GM23248 (cell line): ENCODE results near the gene TRIOBP. TPM values are rescaled to one million over a fixed set of nuclear protein-coding genes. Genes with fewer than 3 reads are reported as not detected.
A peak's percentile ranks its signal among the peaks of the same experiment; 100 is the strongest.
"Not testable (repeated sequence)": the region's sequence is repeated elsewhere in the genome, so short reads cannot be mapped to it uniquely, and the experiment has no call there.

Experiments
- DNase-seq: peaks from one replicate; pipeline ENCODE4 v3.0.0-alpha.2; 2015
- H2AFZ ChIP-seq: fragments of 200-600 bp; sonication (generic); 2 replicates; pipeline ENCODE4 v1.6.1; 2016; ENCODE audit warnings: antibody characterized with exemption
- H3F3A ChIP-seq: fragments of 200-600 bp; sonication (generic); 2 replicates; pipeline ENCODE4 v1.6.1; 2016; ENCODE audit warnings: mild to moderate bottlenecking, antibody characterized with exemption, mixed run types; ENCODE audit not compliant: insufficient read depth
- H3K27ac ChIP-seq: fragments of 200-600 bp; sonication (generic); 2 replicates; pipeline ENCODE4 v1.5.1; 2016; ENCODE audit warnings: mild to moderate bottlenecking
- H3K27me3 ChIP-seq: fragments of 200-600 bp; sonication (generic); replicated peaks from 2 replicates; pipeline ENCODE4 v1.6.1; 2016; ENCODE audit warnings: mild to moderate bottlenecking; ENCODE audit not compliant: insufficient read depth
- H3K36me3 ChIP-seq: fragments of 200-600 bp; sonication (generic); 2 replicates; pipeline ENCODE4 v1.6.1; 2016; ENCODE audit warnings: low read depth, mild to moderate bottlenecking
- H3K4me1 ChIP-seq: fragments of 200-600 bp; sonication (generic); 2 replicates; pipeline ENCODE4 v1.6.1; 2016; ENCODE audit warnings: mild to moderate bottlenecking; ENCODE audit not compliant: insufficient read depth
- H3K4me2 ChIP-seq: fragments of 200-600 bp; sonication (generic); one replicate; pipeline ENCODE4 v1.6.1; 2016; ENCODE audit warnings: mild to moderate bottlenecking; ENCODE audit not compliant: unreplicated experiment
- H3K4me3 ChIP-seq: fragments of 200-600 bp; sonication (generic); 2 replicates; pipeline ENCODE4 v1.5.1; 2016; ENCODE audit warnings: mild to moderate bottlenecking
- H3K79me2 ChIP-seq: fragments of 200-600 bp; sonication (generic); 2 replicates; pipeline ENCODE4 v1.6.1; 2016; ENCODE audit warnings: mild to moderate bottlenecking; ENCODE audit not compliant: insufficient read depth
- H3K9ac ChIP-seq: fragments of 200-600 bp; sonication (generic); 2 replicates; pipeline ENCODE4 v1.6.1; 2016; ENCODE audit warnings: mild to moderate bottlenecking
- H3K9me2 ChIP-seq: fragments of 200-600 bp; sonication (generic); 2 replicates; pipeline ENCODE4 v1.6.1; 2016; ENCODE audit warnings: mixed run types, mild to moderate bottlenecking, moderate library complexity; ENCODE audit not compliant: insufficient read depth
- H3K9me3 ChIP-seq: fragments of 200-600 bp; sonication (generic); one replicate; pipeline ENCODE4 v1.6.1; 2017; ENCODE audit warnings: low read depth
- H4K20me1 ChIP-seq: fragments of 200-600 bp; sonication (generic); 2 replicates; pipeline ENCODE4 v1.6.0; 2016; ENCODE audit not compliant: insufficient read depth
- EZH2 ChIP-seq: fragments of 200-600 bp; sonication (generic); IDR thresholded peaks from 2 replicates; pipeline ENCODE4 v1.6.1; 2018; ENCODE audit warnings: antibody characterized with exemption, mild to moderate bottlenecking; ENCODE audit not compliant: insufficient read depth, poor library complexity, severe bottlenecking
- EZH2phosphoT487 ChIP-seq: fragments of 200-600 bp; sonication (generic); IDR thresholded peaks from 2 replicates; pipeline ENCODE4 v1.6.1; 2018; ENCODE audit warnings: antibody characterized with exemption, moderate library complexity, mild to moderate bottlenecking, low read depth; ENCODE audit not compliant: insufficient read depth
- WGBS, 2 experiments: methylation state at CpG; one replicate each; pipeline ENCODE4 v1.1.6; 2015 to 2017; ENCODE audit warnings: low lambda C conversion rate in 2 of 2, low coverage in 1 of 2; ENCODE audit errors: missing lambda C conversion rate in 2 of 2; 5-methylcytosine and 5-hydroxymethylcytosine counted together
- in situ Hi-C: fragments of 300-500 bp; cut with MboI; formaldehyde crosslinking; loops from 2 replicates; pipeline ENCODE4 v1.15.0; 2020
- polyA plus RNA-seq: library from polyadenylated mRNA; unstranded; fragments of >200 nt; fragmentation: Nextera tagmentation; extraction: Ambion mirVana; gene quantifications from 2 replicates; pipeline ENCODE4 v1.2.1, GENCODE V29; 2016
- total RNA-seq: library from RNA; depleted of rRNA; stranded (reverse); fragments of >200 nt; shearing (Covaris generic); gene quantifications from 2 replicates; pipeline ENCODE4 v1.2.3, GENCODE V29; 2014

The TRIOBP gene
- total and polyA plus RNA-seq, 2 experiments from 2014 or later: 123 to 135 TPM

DNA sequence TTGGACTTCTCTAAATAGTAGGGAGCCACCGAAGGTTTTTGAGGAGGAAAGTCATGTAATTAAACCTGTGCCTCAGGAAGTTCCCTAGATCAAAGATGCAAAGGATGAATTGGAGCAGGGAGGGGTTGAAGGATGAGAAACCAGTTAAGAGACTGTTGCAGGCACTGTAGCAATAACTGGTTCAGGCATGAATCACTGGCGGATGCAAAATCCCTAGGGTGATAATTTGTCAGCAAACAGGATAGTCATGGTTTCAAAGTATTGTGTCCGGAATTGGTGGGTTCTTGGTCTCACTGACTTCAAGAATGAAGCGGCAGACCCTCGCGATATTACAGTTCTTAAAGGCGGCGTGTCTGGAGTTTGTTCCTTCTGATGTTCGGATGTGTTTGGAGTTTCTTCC, 19.9 kb downstream of the TRIOBP start:
- in situ Hi-C loops: no loop called here
- Histone ChIP-seq H3K9ac (no peak overlapping the region), H3K27me3 (no peaks in the 10 kb centered on the region), H3K36me3 (no peaks in the 10 kb centered on the region), H3K9me3 (no peaks in the 10 kb centered on the region), H4K20me1 (no peaks in the 10 kb centered on the region), H2AFZ (no peak overlapping the region), H3K27ac (peak overlapping the region; percentile 55), H3K9me2 (no peaks in the 10 kb centered on the region), H3F3A (no peaks in the 10 kb centered on the region), H3K4me1 (peaks cover 8% of the 10 kb centered on the region; the same call in 1 of the 2 replicates), H3K4me2 (no peak overlapping the region), H3K79me2 (no peaks in the 10 kb centered on the region), H3K4me3 (no peak overlapping the region)
- WGBS, 2 experiments: 80 to 81% methylated on average over 9 of the region's 9 CpGs
- TF ChIP-seq EZH2: no peak
- TF ChIP-seq EZH2phosphoT487: no peak
- DNase-seq: peak; percentile 91

DNA sequence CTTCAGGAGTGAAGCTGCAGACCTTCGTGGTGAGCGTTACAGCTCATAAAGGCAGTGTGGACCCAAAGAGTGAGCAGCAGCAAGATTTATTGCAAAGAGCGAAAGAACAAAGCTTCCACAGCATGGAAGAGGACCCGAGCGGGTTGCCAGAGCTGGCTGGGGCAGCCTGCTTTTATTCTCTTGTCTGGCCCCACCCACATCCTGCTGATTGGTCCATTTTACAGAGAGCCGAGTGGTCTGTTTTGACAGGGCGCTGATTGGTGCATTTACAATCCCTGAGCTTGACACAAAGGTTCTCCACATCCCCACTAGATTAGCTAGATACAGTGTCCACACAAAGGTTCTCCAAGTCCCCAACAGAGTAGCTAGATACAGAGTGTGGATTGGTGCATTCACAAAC, 20.4 kb downstream of the TRIOBP start:
- H3K27ac ChIP-seq: peak overlapping the region; percentile 35; the same call in 1 of the 2 replicates
- H3K36me3 ChIP-seq, in situ Hi-C loops, H3K9me2 ChIP-seq, H3K9ac ChIP-seq, H3K4me3 ChIP-seq, H3K79me2 ChIP-seq, H3K9me3 ChIP-seq, H3F3A ChIP-seq, H2AFZ ChIP-seq, H4K20me1 ChIP-seq, H3K4me1 ChIP-seq, H3K27me3 ChIP-seq, DNase-seq, H3K4me2 ChIP-seq: not testable (repeated sequence)
- WGBS, 2 experiments: 77 to 82% methylated on average over 7 of the region's 7 CpGs

DNA sequence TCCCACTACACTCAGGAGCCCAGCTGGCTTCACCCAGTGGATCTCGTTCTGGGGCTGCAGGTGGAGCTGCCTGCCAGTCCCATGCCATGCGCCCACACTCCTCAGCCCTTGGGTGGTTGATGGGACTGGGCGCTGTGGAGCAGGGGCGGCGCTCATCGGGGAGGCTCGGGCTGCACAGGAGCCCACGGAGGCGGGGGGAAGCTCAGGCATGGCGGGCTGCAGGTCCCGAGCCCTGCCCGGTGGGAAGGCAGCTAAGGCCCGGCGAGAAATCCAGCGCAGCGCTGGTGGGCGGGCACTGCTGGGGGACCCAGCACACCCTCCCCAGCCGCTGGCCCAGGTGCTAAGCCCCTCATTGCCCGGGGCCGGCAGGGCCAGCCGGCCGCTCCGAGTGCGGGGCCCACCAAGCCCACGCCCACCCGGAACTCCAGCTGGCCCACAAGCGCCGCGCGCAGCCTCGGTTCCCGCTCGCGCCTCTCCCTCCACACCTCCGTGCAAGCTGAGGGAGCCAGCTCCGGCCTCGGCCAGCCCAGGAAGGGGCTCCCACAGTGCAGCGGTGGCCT, 21.0 kb downstream of the TRIOBP start:
- H3K9me2 ChIP-seq, H2AFZ ChIP-seq, H3K4me1 ChIP-seq, H3K9ac ChIP-seq, H3K9me3 ChIP-seq, H3K4me3 ChIP-seq, in situ Hi-C loops, H3K27ac ChIP-seq, H3K36me3 ChIP-seq, DNase-seq, H3K27me3 ChIP-seq, H3K4me2 ChIP-seq, H3K79me2 ChIP-seq, H3F3A ChIP-seq, H4K20me1 ChIP-seq: not testable (repeated sequence)
- 96% methylated on average over 23 to 38 of the region's 38 CpGs for WGBS, 2 experiments

DNA sequence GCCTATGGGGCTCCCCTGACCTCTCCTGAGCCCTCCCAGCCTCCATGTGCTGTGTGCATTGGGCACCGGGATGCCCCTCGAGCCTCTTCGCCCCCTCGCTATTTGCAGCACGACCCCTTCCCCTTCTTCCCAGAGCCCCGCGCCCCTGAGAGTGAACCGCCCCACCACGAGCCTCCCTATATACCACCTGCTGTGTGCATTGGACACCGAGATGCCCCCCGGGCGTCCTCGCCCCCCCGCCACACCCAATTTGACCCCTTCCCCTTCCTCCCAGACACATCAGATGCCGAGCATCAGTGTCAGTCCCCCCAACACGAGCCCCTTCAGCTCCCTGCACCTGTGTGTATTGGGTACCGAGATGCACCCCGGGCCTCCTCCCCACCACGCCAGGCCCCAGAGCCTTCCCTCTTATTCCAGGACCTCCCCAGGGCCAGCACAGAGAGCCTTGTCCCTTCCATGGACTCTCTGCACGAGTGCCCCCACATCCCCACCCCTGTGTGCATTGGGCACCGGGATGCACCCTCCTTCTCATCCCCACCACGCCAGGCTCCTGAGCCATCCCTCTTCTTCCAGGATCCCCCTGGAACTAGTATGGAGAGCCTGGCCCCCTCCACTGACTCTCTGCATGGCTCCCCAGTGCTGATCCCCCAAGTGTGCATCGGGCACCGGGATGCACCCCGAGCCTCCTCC, 28.8 kb downstream of the TRIOBP start:
- in situ Hi-C loops: no loop called here
- TF ChIP-seq EZH2phosphoT487: no peak
- no peak for TF ChIP-seq EZH2
- no peaks in the 10 kb centered on the region for H3K36me3 ChIP-seq

More for the DNA sequence above, 28.8 kb downstream of the TRIOBP start:
- no peaks in the 10 kb centered on the region for H3K27me3 ChIP-seq
- H3K9me2 ChIP-seq: no peaks in the 10 kb centered on the region
- H3K4me1 ChIP-seq: peaks cover 9% of the 10 kb centered on the region; the same call in 1 of the 2 replicates
- H3K4me3 ChIP-seq: no peak overlapping the region
- no peak overlapping the region for H2AFZ ChIP-seq
- no peak overlapping the region for H3K4me2 ChIP-seq
- DNase-seq: no peak
- 80 to 87% methylated on average over 10 to 25 of the region's 25 CpGs for WGBS, 2 experiments
- H4K20me1 ChIP-seq: no peaks in the 10 kb centered on the region
- no peaks in the 10 kb centered on the region for H3K9me3 ChIP-seq
- H3F3A ChIP-seq: no peaks in the 10 kb centered on the region
- H3K9ac ChIP-seq: no peak overlapping the region
- H3K79me2 ChIP-seq: no peaks in the 10 kb centered on the region
- H3K27ac ChIP-seq: no peak overlapping the region
